Measurements from ENCODE around the gene SPHK1. TPM values are rescaled to one million over a fixed set of nuclear protein-coding genes. Genes with fewer than 3 reads are reported as not detected.

Gene SPHK1
- total RNA-seq, 1 donor from 2014 or later = 17.8 TPM

- Mint-ChIP-seq H3K36me3 (ENCODE audit: low read depth) (peaks cover 7% of the 10 kb centered on the region), H3K9me3 (no peaks in the 10 kb centered on the region), H3K27ac (no peak overlapping the region), H3K4me1 (ENCODE audit: low read depth) (peaks cover 16% of the 10 kb centered on the region), H3K27me3 (ENCODE audit: insufficient read depth) (no peaks in the 10 kb centered on the region), H3K4me3 (no peak overlapping the region)
- intact Hi-C loops (cut with micrococcal nuclease) = no loop called here
- no peak for DNase-seq (ENCODE audit: low spot score)
Measured at GRCh38 chr17:76426853-76427252, 42.4 kb downstream of the SPHK1 start.

GRCh38 chr17:76427501-76428231 lies 43.3 kb downstream of the SPHK1 start:
- intact Hi-C loops (cut with micrococcal nuclease) = no loop called here
- Mint-ChIP-seq H3K27me3 (ENCODE audit: insufficient read depth) (no peaks in the 10 kb centered on the region), H3K4me3 (no peak overlapping the region), H3K27ac (no peak overlapping the region), H3K4me1 (ENCODE audit: low read depth) (peaks cover 20% of the 10 kb centered on the region), H3K36me3 (ENCODE audit: low read depth) (peaks cover 7% of the 10 kb centered on the region), H3K9me3 (no peaks in the 10 kb centered on the region)
- no peak for DNase-seq (ENCODE audit: low spot score)

- Mint-ChIP-seq H3K27me3 (ENCODE audit: insufficient read depth) (no peaks in the 10 kb centered on the region), H3K36me3 (ENCODE audit: low read depth) (peaks cover 4% of the 10 kb centered on the region), H3K4me3 (no peak overlapping the region), H3K9me3 (no peaks in the 10 kb centered on the region), H3K4me1 (ENCODE audit: low read depth) (peaks cover 20% of the 10 kb centered on the region), H3K27ac (no peak overlapping the region)
- intact Hi-C loops (cut with micrococcal nuclease) = no loop called here
- DNase-seq (ENCODE audit: low spot score) = no peak
Measured at GRCh38 chr17:76428511-76428910, 44.1 kb downstream of the SPHK1 start.

GRCh38 chr17:76431509-76431908 lies 47.1 kb downstream of the SPHK1 start:
- H3K27me3 Mint-ChIP-seq (ENCODE audit: insufficient read depth) = no peaks in the 10 kb centered on the region
- intact Hi-C loops (cut with micrococcal nuclease) = no loop called here
- no peak overlapping the region for H3K27ac Mint-ChIP-seq
- H3K36me3 Mint-ChIP-seq (ENCODE audit: low read depth) = peaks cover 2% of the 10 kb centered on the region
- H3K4me3 Mint-ChIP-seq = no peak overlapping the region
- no peaks in the 10 kb centered on the region for H3K9me3 Mint-ChIP-seq
- H3K4me1 Mint-ChIP-seq (ENCODE audit: low read depth) = peaks cover 18% of the 10 kb centered on the region
- no peak for DNase-seq (ENCODE audit: low spot score)

GRCh38 chr17:76432004-76432403 lies 47.6 kb downstream of the SPHK1 start:
- no peak overlapping the region for H3K4me3 Mint-ChIP-seq
- H3K27me3 Mint-ChIP-seq (ENCODE audit: insufficient read depth) = no peaks in the 10 kb centered on the region
- H3K9me3 Mint-ChIP-seq = no peaks in the 10 kb centered on the region
- intact Hi-C loops (cut with micrococcal nuclease) = no loop called here
- peaks cover 2% of the 10 kb centered on the region for H3K36me3 Mint-ChIP-seq (ENCODE audit: low read depth)
- no peak for DNase-seq (ENCODE audit: low spot score)
- peaks cover 13% of the 10 kb centered on the region for H3K4me1 Mint-ChIP-seq (ENCODE audit: low read depth)
- H3K27ac Mint-ChIP-seq = no peak overlapping the region

- no peaks in the 10 kb centered on the region for H3K27me3 Mint-ChIP-seq (ENCODE audit: insufficient read depth)
- no peak overlapping the region for H3K4me3 Mint-ChIP-seq
- peaks cover 12% of the 10 kb centered on the region for H3K4me1 Mint-ChIP-seq (ENCODE audit: low read depth)
- no peak overlapping the region for H3K27ac Mint-ChIP-seq
- intact Hi-C loops (cut with micrococcal nuclease) = no loop called here
- DNase-seq (ENCODE audit: low spot score) = no peak
- H3K36me3 Mint-ChIP-seq (ENCODE audit: low read depth) = peaks cover 5% of the 10 kb centered on the region
- no peaks in the 10 kb centered on the region for H3K9me3 Mint-ChIP-seq
Measured at GRCh38 chr17:76432712-76433336, 48.4 kb downstream of the SPHK1 start.

- H3K36me3 Mint-ChIP-seq (ENCODE audit: low read depth) = peaks cover 7% of the 10 kb centered on the region
- no peak overlapping the region for H3K4me3 Mint-ChIP-seq
- intact Hi-C loops (cut with micrococcal nuclease) = no loop called here
- H3K4me1 Mint-ChIP-seq (ENCODE audit: low read depth) = peaks cover 4% of the 10 kb centered on the region
- H3K27me3 Mint-ChIP-seq (ENCODE audit: insufficient read depth) = no peaks in the 10 kb centered on the region
- no peak for DNase-seq (ENCODE audit: low spot score)
- H3K27ac Mint-ChIP-seq = no peak overlapping the region
- no peaks in the 10 kb centered on the region for H3K9me3 Mint-ChIP-seq
Measured at GRCh38 chr17:76433693-76434092, 49.3 kb downstream of the SPHK1 start.

GRCh38 chr17:76434870-76435269 lies 50.5 kb downstream of the SPHK1 start:
- intact Hi-C loops (cut with micrococcal nuclease) = no loop called here

GRCh38 chr17:76435751-76436150 lies 51.3 kb downstream of the SPHK1 start:
- intact Hi-C loops (cut with micrococcal nuclease) = no loop called here
- Mint-ChIP-seq H3K36me3 (ENCODE audit: low read depth) (peaks cover 5% of the 10 kb centered on the region), H3K27ac (no peak overlapping the region), H3K4me1 (ENCODE audit: low read depth) (peaks cover 9% of the 10 kb centered on the region), H3K27me3 (ENCODE audit: insufficient read depth) (no peaks in the 10 kb centered on the region), H3K4me3 (no peak overlapping the region), H3K9me3 (no peaks in the 10 kb centered on the region)
- no peak for DNase-seq (ENCODE audit: low spot score)

More at GRCh38 chr17:76434870-76435269, 50.5 kb downstream of the SPHK1 start:
- Mint-ChIP-seq H3K9me3 (no peaks in the 10 kb centered on the region), H3K27me3 (ENCODE audit: insufficient read depth) (no peaks in the 10 kb centered on the region), H3K4me1 (ENCODE audit: low read depth) (peaks cover 8% of the 10 kb centered on the region), H3K36me3 (ENCODE audit: low read depth) (peaks cover 7% of the 10 kb centered on the region), H3K4me3 (no peak overlapping the region), H3K27ac (no peak overlapping the region)
- no peak for DNase-seq (ENCODE audit: low spot score)

Other genes with a start within 250 kb of the SPHK1 start
- 0.10 TPM in 1 of 2 replicates, not detected in the other for gene FOXJ1, start 243.4 kb upstream of the SPHK1 start, total RNA-seq
- 50.4 and 51.7 TPM in 2 replicates for gene RNF157, start 144.1 kb upstream of the SPHK1 start, total RNA-seq
- gene UBALD2, start 119.3 kb upstream of the SPHK1 start, total RNA-seq = 206 and 217 TPM in 2 replicates
- gene QRICH2, start 76.3 kb upstream of the SPHK1 start, total RNA-seq = 2.7 and 3.3 TPM in 2 replicates
- 41.2 and 44.0 TPM in 2 replicates for gene PRPSAP1, start 30.7 kb upstream of the SPHK1 start, total RNA-seq
- 44.9 and 45.1 TPM in 2 replicates for gene UBE2O, start 68.5 kb downstream of the SPHK1 start, total RNA-seq
- not detected in 2 replicates for gene AANAT, start 83.0 kb downstream of the SPHK1 start, total RNA-seq
- gene RHBDF2, start 116.8 kb downstream of the SPHK1 start, total RNA-seq = 53.2 and 53.7 TPM in 2 replicates
- gene CYGB, start 153.1 kb downstream of the SPHK1 start, total RNA-seq = not detected in 2 replicates
- not detected in 2 replicates for gene PRCD, start 155.4 kb downstream of the SPHK1 start, total RNA-seq
- gene ST6GALNAC2, start 201.3 kb downstream of the SPHK1 start, total RNA-seq = not detected in 2 replicates